Smooth muscle cell (in vitro differentiated cells): Measurements from ENCODE around the gene DBH. TPM values are rescaled to one million over a fixed set of nuclear protein-coding genes. Genes with fewer than 3 reads are reported as not detected.
A peak's percentile ranks its signal among the peaks of the same experiment; 100 is the strongest.

Source experiments
- DNase-seq: peaks from one replicate; lab custom pipeline; 2025; ENCODE audit not compliant: unreplicated experiment; lab: John Stamatoyannopoulos, UW
- H2AFZ ChIP-seq: fragments of 200-600 bp; sonication (generic); 2 replicates; pipeline ENCODE4 v1.6.0; 2016; ENCODE audit warnings: antibody characterized with exemption, low read depth, mild to moderate bottlenecking
- H3F3A ChIP-seq: fragments of 200-600 bp; sonication (generic); 2 replicates; pipeline ENCODE4 v1.6.0; 2017; ENCODE audit warnings: antibody characterized with exemption, low read depth
- H3K27ac ChIP-seq: fragments of 200-600 bp; sonication (generic); 2 replicates; pipeline ENCODE4 v1.5.1; 2016; ENCODE audit warnings: low read depth, mild to moderate bottlenecking
- H3K27me3 ChIP-seq: fragments of 200-600 bp; sonication (generic); 2 replicates; pipeline ENCODE4 v1.6.1; 2016; ENCODE audit warnings: low read depth, mild to moderate bottlenecking
- H3K36me3 ChIP-seq: fragments of 200-600 bp; sonication (generic); 2 replicates; pipeline ENCODE4 v1.5.1; 2016; ENCODE audit warnings: low read depth
- H3K4me1 ChIP-seq: fragments of 200-600 bp; sonication (generic); 2 replicates; pipeline ENCODE4 v1.5.1; 2016; ENCODE audit warnings: low read depth
- H3K4me2 ChIP-seq: fragments of 200-600 bp; sonication (generic); 2 replicates; pipeline ENCODE4 v1.6.0; 2016; ENCODE audit warnings: mild to moderate bottlenecking
- H3K4me3 ChIP-seq: fragments of 200-600 bp; sonication (generic); 2 replicates; pipeline ENCODE4 v1.5.1; 2016; ENCODE audit warnings: mild to moderate bottlenecking
- H3K79me2 ChIP-seq: fragments of 200-600 bp; sonication (generic); 2 replicates; pipeline ENCODE4 v1.6.0; 2016; ENCODE audit warnings: low read depth, mild to moderate bottlenecking
- H3K9ac ChIP-seq: fragments of 200-600 bp; sonication (generic); 2 replicates; pipeline ENCODE4 v1.6.0; 2016; ENCODE audit warnings: low read depth
- H3K9me3 ChIP-seq: fragments of 200-600 bp; sonication (generic); replicated peaks from 2 replicates; pipeline ENCODE4 v1.5.1; 2016; ENCODE audit warnings: low read depth
- H4K20me1 ChIP-seq: fragments of 200-600 bp; sonication (generic); 2 replicates; pipeline ENCODE4 v1.6.0; 2016; ENCODE audit warnings: low read depth
- WGBS: methylation state at CpG from one replicate; pipeline ENCODE4 v1.1.7; 2016; ENCODE audit warnings: low lambda C conversion rate; 5-methylcytosine and 5-hydroxymethylcytosine counted together
- polyA plus RNA-seq: library from polyadenylated mRNA; unstranded; fragments of >200 nt; fragmentation: Nextera tagmentation; extraction: Ambion mirVana; gene quantifications from 2 replicates; pipeline ENCODE4 v1.2.1, GENCODE V29; 2016
- total RNA-seq: library from RNA; depleted of rRNA; stranded (reverse); fragments of >200 nt; gene quantifications from 2 replicates; pipeline ENCODE4 v1.2.3, GENCODE V29; 2014
- TF ChIP-seq, protein P1 (sequence below): fragments of 200-600 bp; sonication (generic); IDR thresholded peaks from 2 replicates; pipeline ENCODE4 v1.5.1; 2017; ENCODE audit warnings: borderline replicate concordance, mild to moderate bottlenecking, antibody characterized with exemption; ENCODE audit not compliant: insufficient read depth, poor library complexity, severe bottlenecking

DBH gene
- total and polyA plus RNA-seq, 2 experiments from 2014 or later, result 0.22 TPM; not detected in 1

DNA sequence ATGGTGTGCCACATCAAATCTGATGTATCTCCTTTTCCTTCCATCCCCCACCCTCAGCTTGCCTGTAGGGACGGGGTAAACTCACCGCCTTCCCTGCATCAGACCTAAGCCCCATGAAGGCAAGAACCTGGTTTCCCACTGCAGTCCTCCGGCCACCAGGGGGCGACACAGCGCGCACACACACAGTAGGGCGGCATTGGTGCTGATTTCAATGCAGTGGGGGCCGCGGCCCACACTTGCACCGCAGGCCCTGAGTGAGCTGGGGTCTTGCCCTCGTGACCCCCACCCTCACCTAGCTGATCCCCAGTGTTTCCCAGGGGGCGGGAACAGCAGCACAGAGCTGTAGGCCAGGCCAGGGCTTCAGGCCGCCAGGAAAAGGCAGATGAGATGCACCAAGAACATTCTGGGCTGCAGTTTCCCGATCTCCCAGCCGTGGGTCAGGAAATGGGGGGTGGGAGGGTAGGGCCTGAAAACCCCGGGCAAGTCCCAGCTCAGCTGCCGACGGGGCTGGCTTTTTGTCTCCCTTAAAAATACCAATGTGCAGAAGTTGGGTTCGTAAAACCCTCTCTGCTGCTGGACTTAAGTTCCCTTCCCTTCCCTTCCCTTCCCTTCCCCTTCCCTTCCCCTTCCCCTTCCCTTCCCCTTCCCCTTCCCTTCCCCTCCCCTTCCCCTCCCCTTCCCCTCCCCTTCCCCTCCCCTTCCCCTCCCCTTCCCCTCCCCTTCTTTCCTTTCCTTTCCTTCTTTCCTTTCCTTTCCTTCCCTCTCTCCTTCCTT, 46.5 kb upstream of the DBH start:
- Histone ChIP-seq H3K4me2 (no peak overlapping the region), H3K9ac (no peak overlapping the region), H3F3A (peaks cover 4% of the 10 kb centered on the region), H3K27ac (no peak overlapping the region), H3K9me3 (no peaks in the 10 kb centered on the region), H3K4me1 (peaks cover 17% of the 10 kb centered on the region), H3K79me2 (no peaks in the 10 kb centered on the region), H3K36me3 (no peaks in the 10 kb centered on the region), H3K27me3 (no peaks in the 10 kb centered on the region), H3K4me3 (no peak overlapping the region), H2AFZ (no peak overlapping the region), H4K20me1 (no peaks in the 10 kb centered on the region)
- WGBS, result 68% methylated on average over 19 of the region's 19 CpGs
- no peak for DNase-seq
- TF ChIP-seq, protein P1, sequence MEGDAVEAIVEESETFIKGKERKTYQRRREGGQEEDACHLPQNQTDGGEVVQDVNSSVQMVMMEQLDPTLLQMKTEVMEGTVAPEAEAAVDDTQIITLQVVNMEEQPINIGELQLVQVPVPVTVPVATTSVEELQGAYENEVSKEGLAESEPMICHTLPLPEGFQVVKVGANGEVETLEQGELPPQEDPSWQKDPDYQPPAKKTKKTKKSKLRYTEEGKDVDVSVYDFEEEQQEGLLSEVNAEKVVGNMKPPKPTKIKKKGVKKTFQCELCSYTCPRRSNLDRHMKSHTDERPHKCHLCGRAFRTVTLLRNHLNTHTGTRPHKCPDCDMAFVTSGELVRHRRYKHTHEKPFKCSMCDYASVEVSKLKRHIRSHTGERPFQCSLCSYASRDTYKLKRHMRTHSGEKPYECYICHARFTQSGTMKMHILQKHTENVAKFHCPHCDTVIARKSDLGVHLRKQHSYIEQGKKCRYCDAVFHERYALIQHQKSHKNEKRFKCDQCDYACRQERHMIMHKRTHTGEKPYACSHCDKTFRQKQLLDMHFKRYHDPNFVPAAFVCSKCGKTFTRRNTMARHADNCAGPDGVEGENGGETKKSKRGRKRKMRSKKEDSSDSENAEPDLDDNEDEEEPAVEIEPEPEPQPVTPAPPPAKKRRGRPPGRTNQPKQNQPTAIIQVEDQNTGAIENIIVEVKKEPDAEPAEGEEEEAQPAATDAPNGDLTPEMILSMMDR, result peak; percentile 53

DNA sequence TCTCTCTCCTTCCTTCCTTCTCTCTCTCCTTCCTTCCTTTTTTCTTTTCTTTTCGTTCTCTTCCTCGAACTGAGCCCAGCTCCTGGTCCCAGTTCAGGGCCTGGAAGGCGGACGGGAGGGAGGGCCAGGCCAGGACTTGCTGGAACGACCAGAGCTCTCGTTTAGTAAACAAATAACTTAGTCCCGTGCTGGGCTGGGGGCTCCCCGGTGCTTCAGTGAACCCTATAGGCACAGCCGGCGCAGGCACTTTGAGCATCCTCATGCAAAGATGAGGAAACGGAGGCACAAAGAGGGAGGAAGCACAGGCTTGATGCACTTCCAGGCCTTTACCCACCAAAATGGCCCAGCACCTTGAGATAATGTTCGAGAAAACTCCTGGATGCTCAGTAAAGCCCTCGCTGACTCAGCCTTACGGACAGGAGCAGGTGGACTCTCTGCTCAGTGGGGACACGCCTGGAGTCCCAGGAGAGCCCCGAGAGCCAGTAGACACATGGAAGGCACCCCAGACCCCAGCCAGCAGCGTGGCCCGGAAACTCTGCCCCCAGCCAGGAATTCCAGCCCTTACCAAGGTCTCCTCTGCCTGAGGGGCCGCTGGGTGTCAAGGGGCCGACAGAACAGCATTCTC, 45.8 kb upstream of the DBH start:
- peaks cover 10% of the 10 kb centered on the region for H3K4me1 ChIP-seq
- TF ChIP-seq, protein P1, result no peak
- H3K9me3 ChIP-seq, result no peaks in the 10 kb centered on the region
- no peak for DNase-seq
- no peak overlapping the region for H2AFZ ChIP-seq
- no peaks in the 10 kb centered on the region for H4K20me1 ChIP-seq
- H3K27me3 ChIP-seq, result no peaks in the 10 kb centered on the region
- H3F3A ChIP-seq, result no peaks in the 10 kb centered on the region
- no peak overlapping the region for H3K27ac ChIP-seq
- no peak overlapping the region for H3K4me2 ChIP-seq
- no peaks in the 10 kb centered on the region for H3K79me2 ChIP-seq
- WGBS, result 82% methylated on average over 20 of the region's 20 CpGs
- no peak overlapping the region for H3K9ac ChIP-seq
- H3K4me3 ChIP-seq, result no peak overlapping the region
- H3K36me3 ChIP-seq, result no peaks in the 10 kb centered on the region

DNA sequence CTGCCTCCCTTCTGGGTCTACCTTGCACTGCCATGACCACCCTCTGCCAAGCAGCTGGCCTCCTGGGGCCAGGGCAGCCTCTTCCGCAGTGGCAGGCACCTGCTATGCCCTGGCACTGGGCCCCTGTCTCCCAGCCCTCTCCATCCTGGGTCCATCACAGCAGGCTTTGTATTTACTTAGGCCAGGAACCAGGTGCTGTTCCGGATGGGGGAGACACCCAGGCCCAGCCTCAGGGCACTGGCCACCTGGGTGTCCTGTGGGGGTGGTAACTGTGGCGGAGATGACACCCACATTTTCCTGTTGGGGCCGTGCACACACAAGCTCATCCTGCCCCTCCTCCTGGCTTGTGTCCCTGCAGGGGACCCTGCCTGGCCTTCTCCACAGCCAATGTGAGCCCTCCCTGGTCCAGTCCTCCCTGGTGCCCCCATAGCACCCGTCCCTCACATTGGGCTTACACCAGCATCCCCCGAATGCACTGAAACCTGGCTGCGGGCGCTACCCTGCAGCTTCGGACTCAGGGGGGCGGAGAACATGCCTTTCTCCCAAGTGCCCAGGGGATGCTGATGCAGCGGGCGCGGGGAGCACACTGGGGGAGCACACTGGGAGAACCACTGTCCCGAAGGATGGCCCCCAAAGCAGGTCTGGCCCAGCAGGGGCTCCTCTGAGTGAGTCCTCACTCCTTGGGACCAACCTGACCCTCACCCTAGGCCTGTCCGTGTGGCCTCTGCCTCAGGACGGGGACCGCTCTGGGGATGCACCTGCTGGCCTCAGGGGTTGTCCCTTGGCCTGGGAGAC, 44.9 kb upstream of the DBH start:
- WGBS, result 96% methylated on average over 17 of the region's 17 CpGs
- Histone ChIP-seq H3K27me3 (no peaks in the 10 kb centered on the region), H2AFZ (no peak overlapping the region), H3K9me3 (no peaks in the 10 kb centered on the region), H3F3A (no peaks in the 10 kb centered on the region), H3K79me2 (no peaks in the 10 kb centered on the region), H4K20me1 (no peaks in the 10 kb centered on the region), H3K4me3 (no peak overlapping the region), H3K4me2 (no peak overlapping the region), H3K36me3 (no peaks in the 10 kb centered on the region), H3K27ac (no peak overlapping the region), H3K9ac (no peak overlapping the region), H3K4me1 (peaks cover under 1% of the 10 kb centered on the region)
- no peak for DNase-seq
- TF ChIP-seq, protein P1, result no peak
